Keratinocyte (primary cell): ENCODE measurements around the gene MICAL3. TPM values are rescaled to one million over a fixed set of nuclear protein-coding genes. Genes with fewer than 3 reads are reported as not detected.

Experiments used
- DNase-seq: peaks from one replicate; pipeline ENCODE4 v3.0.0-alpha.2; 2011; ENCODE audit warnings: low read depth, missing footprints, low spot score
- FAIRE-seq: peaks from 2 replicates; lab custom pipeline; 2011; peaks lifted over from hg19 to GRCh38; lab: Jason Lieb, UNC
- H2AFZ ChIP-seq: 2 replicates; pipeline ENCODE4 v1.6.0; 2012; ENCODE audit warnings: low read length, control low read depth, inconsistent platforms; ENCODE audit not compliant: control insufficient read depth
- H3K27ac ChIP-seq: 2 replicates; pipeline ENCODE4 v1.5.1; 2011; ENCODE audit warnings: low read length; ENCODE audit not compliant: control insufficient read depth, insufficient read depth
- H3K27me3 ChIP-seq: 3 replicates; pipeline ENCODE4 v1.6.0; 2011; ENCODE audit warnings: low read length; ENCODE audit not compliant: control insufficient read depth, insufficient read depth; ENCODE audit errors: extremely low read depth
- H3K36me3 ChIP-seq, 2 experiments: 2 replicates in 1 of 2; 3 replicates in 1 of 2; pipeline ENCODE4 v1.5.1; 2011; ENCODE audit warnings: low read length in 2 of 2, mild to moderate bottlenecking in 1 of 2; ENCODE audit not compliant: control insufficient read depth in 2 of 2, insufficient read depth in 2 of 2; ENCODE audit errors: extremely low read depth in 1 of 2
- H3K4me1 ChIP-seq: 3 replicates; pipeline ENCODE4 v1.5.1; 2011; ENCODE audit warnings: low read length; ENCODE audit not compliant: control insufficient read depth, insufficient read depth; ENCODE audit errors: extremely low read depth
- H3K4me2 ChIP-seq: 3 replicates; pipeline ENCODE4 v1.6.0; 2011; ENCODE audit warnings: low read depth, low read length; ENCODE audit not compliant: control insufficient read depth, insufficient read depth; ENCODE audit errors: extremely low read depth
- H3K4me3 ChIP-seq, 3 experiments: fragments of 200-600 bp in 1 of 3; sonication (generic) in 1 of 3; 2 replicates in 2 of 3; 3 replicates in 1 of 3; pipeline ENCODE4 v1.5.1; 2011 to 2016; ENCODE audit warnings: low read length in 3 of 3, mild to moderate bottlenecking in 3 of 3, control low read depth in 2 of 3, inconsistent platforms in 1 of 3, low read depth in 1 of 3, mixed read lengths in 1 of 3, mixed run types in 1 of 3, moderate library complexity in 1 of 3; ENCODE audit not compliant: control insufficient read depth in 2 of 3, insufficient read depth in 2 of 3; ENCODE audit errors: extremely low read depth in 1 of 3
- H3K79me2 ChIP-seq: 2 replicates; pipeline ENCODE4 v1.6.0; 2012; ENCODE audit warnings: low read length; ENCODE audit not compliant: control insufficient read depth, insufficient read depth
- H3K9ac ChIP-seq: 3 replicates; pipeline ENCODE4 v1.6.0; 2011; ENCODE audit warnings: low read length; ENCODE audit not compliant: control insufficient read depth, insufficient read depth; ENCODE audit errors: extremely low read depth
- H3K9me1 ChIP-seq: 3 replicates; pipeline ENCODE4 v1.6.0; 2011; ENCODE audit warnings: low read length; ENCODE audit not compliant: control insufficient read depth, insufficient read depth; ENCODE audit errors: extremely low read depth
- H3K9me3 ChIP-seq: 2 replicates; pipeline ENCODE4 v1.5.1; 2012; ENCODE audit warnings: low read depth, low read length; ENCODE audit not compliant: control insufficient read depth
- H4K20me1 ChIP-seq: 3 replicates; pipeline ENCODE4 v1.6.0; 2011; ENCODE audit warnings: low read length; ENCODE audit not compliant: control insufficient read depth, insufficient read depth; ENCODE audit errors: extremely low read depth
- CTCF ChIP-seq, 3 experiments: IDR thresholded peaks in 1 of 3; conservative IDR thresholded peaks in 1 of 3; optimal IDR thresholded peaks in 1 of 3; 2 replicates in 2 of 3; 3 replicates in 1 of 3; pipeline versions ENCODE3 to v1.5.1; 2011; ENCODE audit warnings: low read length in 3 of 3, mild to moderate bottlenecking in 3 of 3, moderate library complexity in 2 of 3, control low read depth in 1 of 3, inconsistent platforms in 1 of 3; ENCODE audit not compliant: insufficient read depth in 2 of 3; ENCODE audit errors: extremely low read depth in 1 of 3
- EZH2 ChIP-seq: IDR thresholded peaks from one replicate; pipeline ENCODE4 v1.6.1; 2012; ENCODE audit warnings: inconsistent platforms, mild to moderate bottlenecking, low read length, moderate library complexity
- dilution Hi-C: fragments of 300-500 bp; cut with MboI; formaldehyde crosslinking; loops from one replicate; pipeline ENCODE4 v1.7.0; 2020; ENCODE audit warnings: low sequenced_read_pairs; ENCODE audit not compliant: extremely low pct_ligation_motif_present
- polyA plus RNA-seq, 5 experiments: library from polyadenylated mRNA; depleted of rRNA in 3 of 5; stranded (reverse) in 3 of 5; stranded (forward) in 1 of 5; unstranded in 1 of 5; fragments of >200 nt; gene quantifications; 1 replicate in 1 of 5; 2 replicates in 3 of 5; 3 replicates in 1 of 5; pipeline versions ENCODE4 v1.2.1 to v1.2.3, GENCODE V29; 2011 to 2012; ENCODE audit warnings: missing spikeins in 2 of 5, low read depth in 1 of 5, low replicate concordance in 1 of 5

The MICAL3 gene
- polyA plus RNA-seq, 1 donor (not counting 4 experiments of a cell fraction or from before 2014, with no cell fraction given), result 27.9 TPM

GRCh38 chr22:17961446-17961729 is 63.0 kb downstream of the MICAL3 start:
- Histone ChIP-seq H3K9me1 (peaks cover 10% of the 10 kb centered on the region), H2AFZ (no peak overlapping the region), H3K79me2 (peaks cover 91% of the 10 kb centered on the region), H3K4me1 (peaks cover 6% of the 10 kb centered on the region), H3K4me3 (no peak overlapping the region), H3K9ac (no peak overlapping the region), H3K27ac (no peak overlapping the region), H3K27me3 (no peaks in the 10 kb centered on the region), H3K4me2 (no peak overlapping the region), H4K20me1 (peaks cover 28% of the 10 kb centered on the region), H3K9me3 (no peaks in the 10 kb centered on the region), H3K36me3 (peaks cover 9 to 18% of the 10 kb centered on the region in 2 experiments)
- dilution Hi-C loops, result no loop called here
- no peak for DNase-seq
- no peak for FAIRE-seq
- TF ChIP-seq EZH2, result no peak
- no peak for TF ChIP-seq CTCF (optimal IDR thresholded peaks at IDR 0.05 in 1 of 3, IDR thresholded peaks at IDR 0.05 in 1 of 3, conservative IDR thresholded peaks at IDR 0.05 in 1 of 3; ENCODE audit: extremely low read depth in 1 of 3, insufficient read depth in 2 of 3, low read length in 3 of 3)

DNA sequence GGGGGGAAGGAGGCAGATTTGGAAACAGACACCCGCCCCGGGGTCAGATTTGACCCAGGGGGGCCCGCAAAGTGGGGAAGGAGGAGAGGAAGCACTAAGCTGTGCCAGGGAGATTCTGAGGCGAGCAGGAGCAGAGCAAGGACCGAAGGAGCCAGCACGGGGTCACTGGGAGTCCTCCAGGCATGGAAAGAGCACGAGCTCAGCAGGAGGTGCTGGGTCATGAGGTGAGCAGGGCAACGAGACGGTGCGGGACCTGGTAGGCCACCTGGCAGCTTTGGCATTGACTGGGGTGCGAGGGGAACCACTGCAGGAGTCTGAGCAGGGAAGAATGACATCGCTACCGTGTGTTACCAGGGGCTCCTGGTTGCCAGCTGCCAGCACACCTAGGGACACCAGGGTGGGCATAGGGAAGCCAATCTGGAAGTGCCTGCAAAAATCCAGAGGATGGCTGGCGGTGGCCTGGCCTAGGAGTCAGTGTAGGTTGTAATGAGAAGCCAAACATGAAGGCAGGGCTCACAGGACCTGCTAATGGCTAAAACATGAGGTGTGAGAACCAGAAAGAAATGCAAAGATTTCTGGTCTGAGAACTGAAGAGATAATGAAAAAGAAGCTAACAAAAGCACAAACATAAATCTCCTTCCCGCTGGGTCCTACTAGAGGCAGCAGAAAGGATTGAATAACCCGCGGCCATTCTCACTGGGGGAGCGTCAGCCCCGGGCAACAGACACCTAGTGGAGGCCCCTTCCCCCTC is 63.5 kb downstream of the MICAL3 start:
- H3K79me2 ChIP-seq, result peaks cover 90% of the 10 kb centered on the region
- no peak for TF ChIP-seq CTCF (optimal IDR thresholded peaks at IDR 0.05 in 1 of 3, IDR thresholded peaks at IDR 0.05 in 1 of 3, conservative IDR thresholded peaks at IDR 0.05 in 1 of 3; ENCODE audit: extremely low read depth in 1 of 3, insufficient read depth in 2 of 3, low read length in 3 of 3)
- TF ChIP-seq EZH2, result no peak
- dilution Hi-C loops, result no loop called here

More for the DNA sequence above, 63.5 kb downstream of the MICAL3 start:
- Histone ChIP-seq H3K4me1 (peaks cover under 1% of the 10 kb centered on the region), H2AFZ (no peak overlapping the region), H3K36me3 (peaks cover 5 to 18% of the 10 kb centered on the region in 2 experiments), H3K9me1 (peaks cover 5% of the 10 kb centered on the region), H3K9me3 (no peaks in the 10 kb centered on the region), H3K27me3 (no peaks in the 10 kb centered on the region), H3K4me3 (no peak overlapping the region), H3K4me2 (no peak overlapping the region), H4K20me1 (peaks cover 24% of the 10 kb centered on the region), H3K9ac (no peak overlapping the region), H3K27ac (no peak overlapping the region)
- FAIRE-seq, result no peak
- DNase-seq, result no peak
